NCI-H460 (cell line): Measurements from ENCODE around the gene PLB1. TPM values are rescaled to one million over a fixed set of nuclear protein-coding genes. Genes with fewer than 3 reads are reported as not detected.
"Not testable (repeated sequence)": the region's sequence is repeated elsewhere in the genome, so short reads cannot be mapped to it uniquely, and the experiment has no call there.

ENCODE experiments used
- DNase-seq: peaks from one replicate; pipeline ENCODE4 v3.0.0-alpha.2; 2016; ENCODE audit warnings: low read depth; ENCODE audit errors: extremely low read depth
- total RNA-seq: library from RNA; depleted of rRNA; stranded (reverse); fragments of >200 nt; shearing (Covaris generic); gene quantifications from 2 replicates; pipeline ENCODE4 v1.2.3, GENCODE V29; 2014

The PLB1 gene
- total RNA-seq, 1 experiment from 2014 or later = 0.62 TPM

DNA sequence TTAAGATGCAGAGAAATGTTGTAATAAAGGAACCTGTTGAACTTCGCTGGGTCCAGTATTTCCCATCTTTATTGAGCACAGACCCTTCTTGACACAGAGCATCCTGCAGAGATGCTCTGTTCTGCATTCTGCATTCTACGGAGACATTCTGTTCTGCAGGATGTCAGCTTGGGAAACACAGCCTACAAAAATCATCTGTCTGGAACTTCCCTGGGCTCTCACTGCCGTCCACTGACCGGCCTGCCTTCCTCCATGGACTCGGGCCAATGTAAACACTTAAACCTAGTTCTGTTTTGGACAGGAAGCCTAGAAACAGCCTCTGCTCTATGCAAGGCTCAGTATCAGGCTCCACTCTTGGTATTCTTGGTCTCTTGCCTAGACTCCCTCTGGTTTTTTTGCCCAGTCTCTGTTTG lies 165.7 kb downstream of the PLB1 start:
- no peak for DNase-seq

- DNase-seq = no peak
Observed at GRCh38 chr2:28662044-28662443, 166.2 kb downstream of the PLB1 start.

GRCh38 chr2:28662468-28663181 lies 166.8 kb downstream of the PLB1 start:
- no peak for DNase-seq

DNA sequence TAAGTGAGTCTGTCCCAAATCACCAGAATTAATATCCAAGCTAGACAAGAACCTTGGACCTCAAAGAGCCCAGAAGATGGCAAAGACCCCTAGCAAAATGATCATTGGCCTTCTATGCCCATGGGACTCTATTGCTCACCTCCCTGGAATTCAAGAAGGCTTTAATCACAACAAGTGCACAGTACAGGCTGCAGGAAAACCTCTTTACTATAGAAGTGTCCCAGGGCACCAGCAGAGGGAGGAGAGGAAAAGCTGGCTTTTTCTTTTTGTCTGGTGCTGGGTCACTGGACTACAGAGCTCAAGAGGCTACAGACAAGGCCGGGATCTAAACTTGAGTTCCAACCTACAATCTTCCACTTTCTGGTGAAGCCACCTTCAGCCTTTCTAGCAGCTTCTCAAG lies 167.5 kb downstream of the PLB1 start:
- DNase-seq = no peak

GRCh38 chr2:28664120-28664842 lies 168.4 kb downstream of the PLB1 start:
- DNase-seq = no peak

DNA sequence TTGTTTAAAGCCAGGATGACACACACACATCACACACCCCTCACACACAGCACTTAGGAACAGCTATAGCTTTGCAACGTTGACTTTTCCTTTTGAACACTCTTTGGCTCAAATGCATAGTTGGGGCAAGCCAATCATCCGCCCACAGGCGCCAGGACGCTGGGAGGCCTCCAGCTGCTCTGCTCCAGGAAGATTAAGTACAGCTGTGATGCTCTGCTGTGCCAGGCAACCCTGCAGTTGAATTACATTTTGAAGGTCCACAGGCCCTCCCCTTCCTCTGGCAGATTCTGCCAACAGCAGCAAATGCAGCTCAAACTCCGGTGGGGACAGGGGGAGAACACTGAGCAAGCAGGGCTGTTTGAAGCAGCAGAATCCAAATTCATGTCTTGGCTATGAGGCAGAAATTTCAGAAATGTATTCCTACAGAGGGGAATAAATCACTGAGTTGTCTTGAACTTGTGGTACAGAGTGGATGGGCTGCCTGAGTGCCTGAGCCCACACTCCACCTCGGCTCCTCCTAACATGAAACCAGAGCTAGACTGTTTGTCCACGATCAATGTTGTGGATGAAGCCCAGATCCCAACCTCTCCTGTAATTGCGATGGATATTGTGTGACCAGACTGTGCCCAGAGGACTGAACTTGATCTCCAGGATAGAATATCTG lies 169.3 kb downstream of the PLB1 start:
- no peak for DNase-seq

GRCh38 chr2:28665811-28666377 lies 170.0 kb downstream of the PLB1 start:
- not testable (repeated sequence) for DNase-seq

- no peak for DNase-seq
Observed at GRCh38 chr2:28666496-28667184, 170.8 kb downstream of the PLB1 start.

GRCh38 chr2:28667261-28667660 lies 171.4 kb downstream of the PLB1 start:
- DNase-seq = no peak

GRCh38 chr2:28668106-28668814 lies 172.4 kb downstream of the PLB1 start:
- no peak for DNase-seq

- no peak for DNase-seq
Observed at GRCh38 chr2:28668880-28669279, 173.0 kb downstream of the PLB1 start.

DNA sequence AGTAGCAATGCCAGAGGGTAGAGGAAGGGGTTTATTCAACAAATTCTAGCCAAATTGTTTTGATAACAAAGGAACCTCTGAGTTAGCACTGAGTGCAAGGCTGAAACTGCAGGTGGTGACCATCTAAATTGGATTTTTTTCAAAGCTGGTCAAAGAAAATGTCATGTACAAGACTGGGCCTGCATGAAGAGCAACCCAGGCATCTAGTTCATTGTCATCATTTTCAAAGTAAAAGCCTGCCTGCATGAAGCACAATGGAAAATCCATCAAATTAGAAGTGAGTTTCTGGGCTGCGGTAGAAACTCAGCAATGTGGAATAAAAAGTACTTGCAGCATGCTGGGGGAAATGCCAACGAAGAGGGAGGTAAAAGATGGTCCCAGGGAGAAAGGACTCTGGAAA lies 175.0 kb downstream of the PLB1 start:
- DNase-seq = no peak

DNA sequence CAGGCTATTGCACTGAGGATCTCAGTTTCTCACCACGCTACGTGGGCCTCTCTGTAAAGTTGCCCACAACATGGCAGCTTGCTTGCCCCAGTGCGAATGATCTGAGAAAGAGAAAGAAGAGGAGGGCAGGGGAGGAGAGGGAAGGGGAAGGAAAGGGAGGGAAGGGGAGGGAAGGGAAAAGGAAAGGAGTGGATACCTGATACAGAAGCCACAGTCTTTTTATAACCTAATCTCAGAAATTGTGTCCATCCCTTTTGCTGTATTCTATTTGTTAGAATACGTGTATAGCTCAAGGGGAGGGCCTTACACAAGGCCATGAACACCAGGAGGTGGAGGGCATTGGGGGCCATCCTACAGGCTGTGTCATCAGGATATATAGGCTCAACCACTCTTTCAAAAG lies 177.5 kb downstream of the PLB1 start:
- DNase-seq = no peak

DNA sequence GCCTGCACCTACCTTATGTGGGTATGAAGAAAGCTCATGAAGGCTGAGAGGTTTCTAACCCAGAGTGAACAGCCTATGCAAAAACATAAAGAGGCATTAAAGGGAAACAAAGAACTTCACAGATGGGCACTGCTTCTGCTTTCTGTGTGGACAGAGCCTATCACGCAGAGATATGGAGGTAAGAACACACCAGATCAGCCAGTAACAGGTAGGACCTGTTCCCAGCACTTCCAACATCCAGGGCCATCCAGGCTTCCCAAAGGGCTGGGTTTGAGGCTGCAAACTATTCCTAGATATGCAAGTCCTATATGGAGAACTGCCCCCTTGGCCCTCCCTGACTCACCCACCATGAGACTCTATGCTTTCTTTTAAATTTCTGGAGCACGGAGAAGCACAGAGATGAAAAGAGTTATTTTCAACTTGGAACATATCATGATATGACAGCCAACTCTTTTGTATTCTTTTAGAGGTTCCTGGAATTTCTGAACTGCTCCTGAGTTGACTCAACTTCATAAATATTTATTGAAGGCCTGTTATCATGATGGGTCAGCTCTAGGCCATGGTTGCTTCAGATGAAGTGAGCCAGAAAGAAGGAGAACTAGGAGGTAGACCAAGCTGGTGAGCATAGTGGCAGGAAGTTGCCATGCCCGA lies 178.3 kb downstream of the PLB1 start:
- no peak for DNase-seq

- no peak for DNase-seq
Observed at GRCh38 chr2:28674713-28675068, 178.8 kb downstream of the PLB1 start.

- no peak for DNase-seq
Observed at GRCh38 chr2:28676152-28676835, 180.4 kb downstream of the PLB1 start.

DNA sequence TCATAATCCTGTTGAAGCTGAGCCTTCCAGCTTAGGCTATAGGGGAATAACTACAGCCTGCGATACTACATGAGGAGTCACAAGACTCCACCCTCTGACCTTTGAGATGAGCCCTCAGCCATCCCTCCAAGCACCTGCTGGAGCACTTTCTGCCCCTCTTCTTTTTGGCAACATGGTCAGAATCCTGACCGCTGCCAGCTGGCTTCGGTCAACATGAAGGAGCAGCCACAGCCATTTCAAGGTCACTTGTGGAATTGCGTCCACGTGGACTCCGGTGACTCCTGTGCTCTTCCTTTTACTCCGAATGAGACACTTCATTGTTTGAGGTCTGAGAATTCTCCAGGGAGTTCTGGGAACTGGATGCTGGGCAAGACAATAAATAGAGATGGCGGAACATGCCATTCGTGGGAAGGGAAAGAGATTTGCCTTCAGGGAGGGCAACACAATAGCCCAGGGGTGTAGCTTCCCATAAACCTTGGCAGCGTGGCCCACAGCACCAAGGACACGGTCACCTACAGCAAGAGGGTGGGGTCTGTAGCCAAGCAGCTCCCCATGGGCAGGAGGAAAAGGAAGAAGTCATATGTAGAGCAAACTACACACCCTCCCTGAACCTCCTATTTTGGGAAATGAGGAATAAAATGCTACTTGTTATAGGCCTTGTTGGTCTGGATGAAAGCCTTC lies 182.5 kb downstream of the PLB1 start:
- no peak for DNase-seq

GRCh38 chr2:28678944-28679343 lies 183.1 kb downstream of the PLB1 start:
- no peak for DNase-seq

- DNase-seq = no peak
Observed at GRCh38 chr2:28680657-28681056, 184.8 kb downstream of the PLB1 start.
